Testis (tissue), 2 donors: ENCODE measurements around the gene HSP90AB1.

ENCODE experiments used
- CTCF ChIP-seq, 3 experiments: fragments of 450-650 bp in 2 of 3; fragments of 200-600 bp in 1 of 3; sonication (generic) in 1 of 3; IDR thresholded peaks; one replicate each; pipeline ENCODE4 v1.5.1; 2016 to 2019; ENCODE audit warnings: antibody characterized with exemption in 3 of 3, mild to moderate bottlenecking in 2 of 3, moderate library complexity in 1 of 3
- POLR2A ChIP-seq: fragments of 450-650 bp; IDR thresholded peaks from one replicate; pipeline ENCODE4 v1.6.1; 2017; ENCODE audit warnings: antibody characterized with exemption, mild to moderate bottlenecking, moderate library complexity

- TF ChIP-seq CTCF (IDR thresholded peaks at IDR 0.05) = peak; percentile 55 to 65 (median 58)
- TF ChIP-seq POLR2A = no peak
These were observed 25.5 kb upstream of the HSP90AB1 start for GRCh38 chr6:44221291-44221960.
